ENCODE results near the gene COLQ. TPM values are rescaled to one million over a fixed set of nuclear protein-coding genes. Genes with fewer than 3 reads are reported as not detected.

The COLQ gene
- total RNA-seq, 1 donor from 2014 or later = 1.1 TPM

GRCh38 chr3:15429080-15429479 is 92.4 kb downstream of the COLQ start:
- H3K4me3 ChIP-seq = peak overlapping the region; percentile 97
- intact Hi-C loops (cut with DNase I) = no loop called here
- H3K27me3 ChIP-seq = no peaks in the 10 kb centered on the region
- H3K9me3 ChIP-seq = no peaks in the 10 kb centered on the region
- peaks cover 24% of the 10 kb centered on the region for H3K4me1 ChIP-seq
- peaks cover 50% of the 10 kb centered on the region for H3K36me3 ChIP-seq
- ATAC-seq (no peak), DNase-seq (no peak)
- TF ChIP-seq CTCF (IDR thresholded peaks at IDR 0.05) = no peak
- H3K27ac ChIP-seq = no peak overlapping the region

DNA sequence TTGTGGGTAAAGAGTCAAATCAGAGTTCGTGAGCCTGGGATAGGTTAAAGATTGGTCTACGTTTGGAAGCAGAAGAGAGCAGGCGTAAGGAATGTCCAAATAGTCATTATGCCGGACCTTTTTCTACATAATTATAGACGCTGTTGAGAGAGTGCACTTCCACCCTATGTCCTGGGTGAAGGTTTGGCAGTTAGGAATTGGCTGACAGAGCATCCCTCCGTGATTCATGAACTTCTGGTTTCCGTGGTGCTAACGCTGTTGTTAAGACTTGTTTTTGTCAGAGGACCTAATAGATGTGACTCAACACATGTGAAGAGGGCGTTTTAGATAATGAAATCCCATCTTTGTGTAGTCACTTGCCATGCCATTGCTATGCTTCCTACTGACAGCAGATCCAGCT is 93.0 kb downstream of the COLQ start:
- DNase-seq (no peak), ATAC-seq (peak; percentile 26)
- peak overlapping the region; percentile 97 for H3K4me3 ChIP-seq
- peaks cover 50% of the 10 kb centered on the region for H3K36me3 ChIP-seq
- no peak for TF ChIP-seq CTCF (IDR thresholded peaks at IDR 0.05)
- peaks cover 24% of the 10 kb centered on the region for H3K4me1 ChIP-seq
- no peak overlapping the region for H3K27ac ChIP-seq
- intact Hi-C loops (cut with DNase I) = no loop called here
- H3K9me3 ChIP-seq = no peaks in the 10 kb centered on the region
- no peaks in the 10 kb centered on the region for H3K27me3 ChIP-seq

- H3K36me3 ChIP-seq = peaks cover 50% of the 10 kb centered on the region
- DNase-seq (no peak), ATAC-seq (peak; percentile 13)
- H3K27me3 ChIP-seq = no peaks in the 10 kb centered on the region
- peak overlapping the region; percentile 91 for H3K27ac ChIP-seq
- TF ChIP-seq CTCF (IDR thresholded peaks at IDR 0.05) = no peak
- peak overlapping the region; percentile 97 for H3K4me3 ChIP-seq
- peaks cover 24% of the 10 kb centered on the region for H3K4me1 ChIP-seq
- intact Hi-C loops (cut with DNase I) = no loop called here
- H3K9me3 ChIP-seq = no peaks in the 10 kb centered on the region
These were observed 93.5 kb downstream of the COLQ start for GRCh38 chr3:15427981-15428380.

GRCh38 chr3:15427182-15427880 is 94.2 kb downstream of the COLQ start, which contains the start of the genes EAF1 and METTL6:
Gene EAF1, plus strand, starts transcription at chr3:15427598. Its CDS starts 182 bp downstream, at chr3:15427780.
Gene METTL6, minus strand, starts transcription at chr3:15427544. Its CDS starts 1,033 bp downstream, at chr3:15426511.
- H3K27me3 ChIP-seq = no peaks in the 10 kb centered on the region
- intact Hi-C loops (cut with DNase I) = no loop called here
- ATAC-seq = peak; percentile 98
- H3K4me1 ChIP-seq = peaks cover 24% of the 10 kb centered on the region
- peak within 1 kb of the TSS; percentile 97 for H3K4me3 ChIP-seq
- no peaks in the 10 kb centered on the region for H3K9me3 ChIP-seq
- H3K36me3 ChIP-seq = peaks cover 50% of the 10 kb centered on the region
- H3K27ac ChIP-seq = peak within 1 kb of the TSS; percentile 91
- peak; percentile 18 for TF ChIP-seq CTCF (IDR thresholded peaks at IDR 0.05)
- peak; percentile 94 for DNase-seq

DNA sequence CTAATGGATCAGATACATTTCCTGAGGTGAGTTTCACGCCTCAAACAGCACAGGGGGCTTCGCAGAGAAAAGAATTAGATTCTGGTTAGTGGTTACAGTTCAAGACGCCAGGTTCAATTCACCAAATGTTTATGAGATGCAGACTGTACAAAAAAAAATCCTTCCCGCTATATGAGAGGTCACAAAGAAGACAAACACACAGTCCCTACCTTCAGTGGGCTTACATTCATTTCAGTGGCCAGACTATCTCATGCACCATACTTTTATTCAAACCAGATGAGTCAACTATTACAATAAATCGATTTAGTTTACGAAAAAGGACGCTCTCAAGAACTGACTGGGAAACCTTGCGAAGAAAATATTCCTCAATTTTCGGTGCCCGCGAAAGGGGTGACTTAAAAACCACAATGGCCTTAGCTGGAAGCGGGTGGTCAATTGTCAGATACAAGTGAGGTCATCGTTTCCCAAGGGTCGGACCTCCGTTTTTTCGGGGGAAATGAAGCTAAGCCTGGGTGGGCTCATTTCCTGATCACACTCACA is 94.9 kb downstream of the COLQ start:
- intact Hi-C loops (cut with DNase I) = no loop called here
- ATAC-seq = no peak
- peaks cover 24% of the 10 kb centered on the region for H3K4me1 ChIP-seq

More for the DNA sequence above, 94.9 kb downstream of the COLQ start:
- Histone ChIP-seq H3K9me3 (no peaks in the 10 kb centered on the region), H3K4me3 (peak overlapping the region; percentile 97), H3K27ac (peak overlapping the region; percentile 91), H3K27me3 (no peaks in the 10 kb centered on the region), H3K36me3 (peaks cover 50% of the 10 kb centered on the region)
- no peak for DNase-seq
- TF ChIP-seq CTCF (IDR thresholded peaks at IDR 0.05) = no peak

Measured in upper lobe of right lung (tissue), 1 donor.